Effector CD8-positive, alpha-beta T cell (primary cell): ENCODE measurements around the gene PER1.
"Not testable (repeated sequence)": the region's sequence is repeated elsewhere in the genome, so short reads cannot be mapped to it uniquely, and the experiment has no call there.

Source experiments
- DNase-seq: peaks from one replicate; lab custom pipeline; 2025; lab: John Stamatoyannopoulos, UW

Gene PER1

GRCh38 chr17:8121681-8122421 lies 30.4 kb downstream of the PER1 start:
- no peak for DNase-seq

- DNase-seq, result no peak
Observed at GRCh38 chr17:8121407-8121680, 30.9 kb downstream of the PER1 start.

- DNase-seq, result peak; percentile 45
Observed at GRCh38 chr17:8120520-8121406, 31.4 kb downstream of the PER1 start.

GRCh38 chr17:8119581-8120519 lies 32.4 kb downstream of the PER1 start:
- DNase-seq, result peak; percentile 68

GRCh38 chr17:8118769-8119580 lies 33.2 kb downstream of the PER1 start:
- peak; percentile 78 for DNase-seq

GRCh38 chr17:8117980-8118768 lies 34.0 kb downstream of the PER1 start, which contains the start of gene ALOXE3:
Gene ALOXE3, minus strand, starts transcription at chr17:8118514. Its CDS starts 524 bp downstream, at chr17:8117990.
- no peak for DNase-seq

- no peak for DNase-seq
Observed at GRCh38 chr17:8117367-8117979, 34.7 kb downstream of the PER1 start.

GRCh38 chr17:8116776-8117175 lies 35.4 kb downstream of the PER1 start:
- no peak for DNase-seq

GRCh38 chr17:8110907-8111306 lies 41.3 kb downstream of the PER1 start:
- no peak for DNase-seq

GRCh38 chr17:8110456-8110804 lies 41.8 kb downstream of the PER1 start:
- no peak for DNase-seq

GRCh38 chr17:8109661-8110455 lies 42.3 kb downstream of the PER1 start:
- DNase-seq, result peak; percentile 76

- DNase-seq, result no peak
Observed at GRCh38 chr17:8108972-8109660, 43.1 kb downstream of the PER1 start.

GRCh38 chr17:8106980-8107379 lies 45.2 kb downstream of the PER1 start:
- DNase-seq, result not testable (repeated sequence)

GRCh38 chr17:8105957-8106398 lies 46.2 kb downstream of the PER1 start:
- DNase-seq, result no peak

GRCh38 chr17:8104911-8105310 lies 47.3 kb downstream of the PER1 start:
- DNase-seq, result no peak

- DNase-seq, result no peak
Observed at GRCh38 chr17:8103549-8103948, 48.7 kb downstream of the PER1 start.

GRCh38 chr17:8101721-8102120 lies 50.5 kb downstream of the PER1 start:
- DNase-seq, result no peak

GRCh38 chr17:8100763-8101162 lies 51.4 kb downstream of the PER1 start:
- DNase-seq, result no peak

- no peak for DNase-seq
Observed at GRCh38 chr17:8100111-8100510, 52.1 kb downstream of the PER1 start.
